HUES64 (cell line): Measurements from ENCODE around the gene MTM1.

Source experiments
- H3K27ac ChIP-seq: 2 replicates; pipeline ENCODE4 v1.7.0; 2013; ENCODE audit warnings: low read depth, low read length, inconsistent platforms
- H3K27me3 ChIP-seq: 2 replicates; pipeline ENCODE4 v1.6.1; 2013; ENCODE audit warnings: mild to moderate bottlenecking, low read length; ENCODE audit not compliant: insufficient read depth
- H3K36me3 ChIP-seq: 2 replicates; pipeline ENCODE4 v1.6.1; 2013; ENCODE audit warnings: mild to moderate bottlenecking, low read length; ENCODE audit not compliant: insufficient read depth
- H3K4me1 ChIP-seq: 2 replicates; pipeline ENCODE4 v1.6.1; 2013; ENCODE audit warnings: mild to moderate bottlenecking, low read length, moderate library complexity; ENCODE audit not compliant: insufficient read depth
- H3K4me3 ChIP-seq: 2 replicates; pipeline ENCODE4 v1.5.1; 2013; ENCODE audit warnings: mild to moderate bottlenecking, low read length, moderate library complexity
- H3K9ac ChIP-seq: 2 replicates; pipeline ENCODE4 v1.6.1; 2013; ENCODE audit warnings: mild to moderate bottlenecking, low read depth, low read length
- H3K9me3 ChIP-seq: 2 replicates; pipeline ENCODE4 v1.6.1; 2013; ENCODE audit warnings: low read depth, low read length; ENCODE audit not compliant: insufficient read depth
- WGBS: fragments of 150-250, 120-280 bp; methylation state at CpG from one replicate; pipeline ENCODE4 v1.1.7; 2013; ENCODE audit warnings: missing lambda C conversion rate; 5-methylcytosine and 5-hydroxymethylcytosine counted together

MTM1 gene

GRCh38 chrX:150643271-150643670 lies 74.8 kb downstream of the MTM1 start:
- Histone ChIP-seq H3K27me3 (no peaks in the 10 kb centered on the region), H3K9me3 (no peaks in the 10 kb centered on the region), H3K4me1 (no peaks in the 10 kb centered on the region), H3K4me3 (no peak overlapping the region), H3K9ac (no peak overlapping the region), H3K27ac (no peak overlapping the region), H3K36me3 (peaks cover 18% of the 10 kb centered on the region)
- no CpG with 5 or more reads among the region's 1 CpG for WGBS

DNA sequence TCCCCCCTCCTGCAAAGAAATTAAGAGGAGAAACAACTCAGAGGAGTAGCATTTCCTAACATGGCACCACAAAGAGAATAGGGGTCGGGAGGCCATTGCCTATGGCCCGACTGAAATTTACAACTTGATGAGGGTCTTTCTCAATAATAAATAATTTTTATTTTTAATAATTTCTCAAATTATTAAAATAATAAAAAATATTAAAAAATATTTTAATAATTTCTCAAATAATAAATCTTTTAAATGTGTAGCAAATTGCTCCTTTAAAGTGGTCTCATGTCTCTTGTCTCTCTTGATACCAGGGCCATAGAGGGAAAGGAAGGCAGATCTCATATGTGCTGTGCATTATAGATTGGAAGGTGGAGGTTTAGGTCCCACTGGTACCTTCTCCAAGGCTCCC lies 75.5 kb downstream of the MTM1 start:
- Histone ChIP-seq H3K9ac (no peak overlapping the region), H3K4me3 (no peak overlapping the region), H3K9me3 (no peaks in the 10 kb centered on the region), H3K27me3 (no peaks in the 10 kb centered on the region), H3K36me3 (peaks cover 18% of the 10 kb centered on the region), H3K4me1 (no peaks in the 10 kb centered on the region), H3K27ac (no peak overlapping the region)
- WGBS: no CpG with 5 or more reads among the region's 2 CpGs

DNA sequence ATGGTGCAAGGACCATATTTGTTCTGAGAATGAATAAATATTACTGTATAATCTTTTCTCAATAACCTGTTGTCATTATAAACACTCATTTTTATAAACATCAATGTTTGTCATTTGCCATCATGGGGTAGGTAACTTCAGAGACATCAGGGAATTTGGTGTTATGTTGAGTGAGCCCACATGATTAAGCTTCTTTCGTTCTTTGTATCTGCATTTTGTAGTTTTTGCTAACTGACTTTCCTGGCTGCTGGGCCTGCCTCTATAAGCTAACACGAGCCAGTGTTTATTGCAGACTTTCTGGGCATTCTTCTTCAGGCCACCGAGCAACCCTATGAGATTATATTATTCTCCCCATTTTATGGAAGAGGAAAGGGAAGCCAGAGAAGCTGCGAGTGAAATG lies 76.0 kb downstream of the MTM1 start:
- H3K9me3 ChIP-seq: no peaks in the 10 kb centered on the region
- H3K36me3 ChIP-seq: peaks cover 18% of the 10 kb centered on the region
- no peak overlapping the region for H3K27ac ChIP-seq
- no peak overlapping the region for H3K4me3 ChIP-seq
- no peak overlapping the region for H3K9ac ChIP-seq
- WGBS: 92% methylated on average over 3 of the region's 4 CpGs
- H3K27me3 ChIP-seq: no peaks in the 10 kb centered on the region
- no peaks in the 10 kb centered on the region for H3K4me1 ChIP-seq

- Histone ChIP-seq H3K9me3 (no peaks in the 10 kb centered on the region), H3K36me3 (peaks cover 8% of the 10 kb centered on the region; the same call in 1 of the 2 replicates), H3K27ac (no peak overlapping the region), H3K9ac (no peak overlapping the region), H3K4me1 (no peaks in the 10 kb centered on the region), H3K27me3 (no peaks in the 10 kb centered on the region), H3K4me3 (no peak overlapping the region)
- 87% methylated on average over 3 of the region's 5 CpGs for WGBS
These were observed 78.9 kb downstream of the MTM1 start for GRCh38 chrX:150647331-150647730.

- WGBS: 94% methylated on average over 3 of the region's 4 CpGs
- Histone ChIP-seq H3K27ac (no peak overlapping the region), H3K4me3 (no peak overlapping the region)
These were observed 80.0 kb downstream of the MTM1 start for GRCh38 chrX:150648296-150648940.

GRCh38 chrX:150649096-150649870 lies 80.9 kb downstream of the MTM1 start:
- H3K4me1 ChIP-seq: no peaks in the 10 kb centered on the region
- H3K27me3 ChIP-seq: no peaks in the 10 kb centered on the region
- 91% methylated on average over 6 of the region's 8 CpGs for WGBS
- peaks cover 6% of the 10 kb centered on the region; the same call in 1 of the 2 replicates for H3K36me3 ChIP-seq
- no peak overlapping the region for H3K4me3 ChIP-seq
- H3K9ac ChIP-seq: no peak overlapping the region
- no peak overlapping the region for H3K27ac ChIP-seq
- H3K9me3 ChIP-seq: no peaks in the 10 kb centered on the region

More at GRCh38 chrX:150648296-150648940, 80.0 kb downstream of the MTM1 start:
- Histone ChIP-seq H3K4me1 (no peaks in the 10 kb centered on the region), H3K9me3 (no peaks in the 10 kb centered on the region), H3K36me3 (peaks cover 6% of the 10 kb centered on the region; the same call in 1 of the 2 replicates), H3K27me3 (no peaks in the 10 kb centered on the region), H3K9ac (no peak overlapping the region)

GRCh38 chrX:150651906-150652305 lies 83.5 kb downstream of the MTM1 start:
- Histone ChIP-seq H3K27me3 (no peaks in the 10 kb centered on the region), H3K27ac (no peak overlapping the region), H3K36me3 (no peaks in the 10 kb centered on the region), H3K4me1 (no peaks in the 10 kb centered on the region), H3K9me3 (no peaks in the 10 kb centered on the region), H3K4me3 (no peak overlapping the region), H3K9ac (no peak overlapping the region)
- WGBS: 89% methylated on average over 1 of the region's 2 CpGs

- H3K36me3 ChIP-seq: peaks cover 7% of the 10 kb centered on the region; the same call in 1 of the 2 replicates
- H3K4me3 ChIP-seq: no peak overlapping the region
- H3K27ac ChIP-seq: no peak overlapping the region
- no peaks in the 10 kb centered on the region for H3K4me1 ChIP-seq
- H3K27me3 ChIP-seq: no peaks in the 10 kb centered on the region
- WGBS: 88% methylated on average over 2 of the region's 2 CpGs
- no peak overlapping the region for H3K9ac ChIP-seq
- H3K9me3 ChIP-seq: no peaks in the 10 kb centered on the region
These were observed 87.4 kb downstream of the MTM1 start for GRCh38 chrX:150655788-150656187.

- Histone ChIP-seq H3K27me3 (no peaks in the 10 kb centered on the region), H3K9ac (no peak overlapping the region), H3K4me1 (no peaks in the 10 kb centered on the region), H3K4me3 (no peak overlapping the region), H3K27ac (no peak overlapping the region), H3K9me3 (no peaks in the 10 kb centered on the region), H3K36me3 (peaks cover 7% of the 10 kb centered on the region; the same call in 1 of the 2 replicates)
- 89% methylated on average over 2 of the region's 2 CpGs for WGBS
These were observed 94.7 kb downstream of the MTM1 start for GRCh38 chrX:150663073-150663472.

GRCh38 chrX:150664290-150664689 lies 95.9 kb downstream of the MTM1 start:
- Histone ChIP-seq H3K27ac (no peak overlapping the region), H3K4me3 (no peak overlapping the region), H3K4me1 (no peaks in the 10 kb centered on the region), H3K27me3 (no peaks in the 10 kb centered on the region), H3K9ac (no peak overlapping the region), H3K9me3 (no peaks in the 10 kb centered on the region), H3K36me3 (peaks cover 7% of the 10 kb centered on the region; the same call in 1 of the 2 replicates)
- 88% methylated on average over 2 of the region's 2 CpGs for WGBS

DNA sequence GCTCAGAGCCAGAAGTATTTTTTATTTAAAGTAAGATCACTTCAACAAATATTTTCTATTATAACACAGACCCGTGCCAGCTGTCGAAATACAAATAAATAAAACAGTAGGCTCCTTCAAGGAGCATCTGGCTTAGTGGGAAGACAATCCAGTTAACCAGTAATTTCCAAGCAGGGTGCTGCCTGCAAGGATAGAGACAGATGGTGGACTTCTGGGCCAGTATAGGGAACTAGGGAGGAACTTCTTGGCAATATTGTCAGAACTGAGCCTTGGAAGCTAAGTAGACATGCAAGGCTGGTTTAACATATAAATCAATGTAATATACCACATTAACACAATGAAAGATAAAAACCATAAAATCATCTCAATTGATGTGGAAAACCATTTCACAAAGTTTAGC lies 107.8 kb downstream of the MTM1 start:
- 83% methylated on average over 1 of the region's 2 CpGs for WGBS
- no peaks in the 10 kb centered on the region for H3K9me3 ChIP-seq
- H3K4me1 ChIP-seq: no peaks in the 10 kb centered on the region
- no peaks in the 10 kb centered on the region; the same call in 1 of the 2 replicates for H3K36me3 ChIP-seq
- H3K4me3 ChIP-seq: no peak overlapping the region
- no peak overlapping the region for H3K27ac ChIP-seq
- no peak overlapping the region for H3K9ac ChIP-seq
- no peaks in the 10 kb centered on the region for H3K27me3 ChIP-seq
